Adrenal gland (tissue), 19 donors: ENCODE results near the gene ARSJ. TPM values are rescaled to one million over a fixed set of nuclear protein-coding genes. Genes with fewer than 3 reads are reported as not detected.

Source experiments
- DNase-seq, 7 donors: peaks; one replicate each; pipeline ENCODE4 v3.0.0-alpha.2; 2019 to 2020
- H3K27ac ChIP-seq, 5 donors: fragments of 200-600 bp; sonication (generic) in 4 of 5; 1 replicate in 3 of 5; 2 replicates in 2 of 5; pipeline versions ENCODE4 v1.5.1 to v1.8.0; 2016 to 2020; ENCODE audit warnings: mild to moderate bottlenecking in 1 of 5
- H3K27me3 ChIP-seq: fragments of 200-600 bp; 2 replicates; pipeline ENCODE4 v1.8.0; 2021
- H3K36me3 ChIP-seq, 2 donors: fragments of 200-600 bp; replicated peaks in 1 of 2; 1 replicate in 1 of 2; 2 replicates in 1 of 2; pipeline versions ENCODE4 v1.5.1 to v1.8.0; 2018 to 2022
- H3K4me1 ChIP-seq, 2 donors: fragments of 200-600 bp; replicated peaks in 1 of 2; 1 replicate in 1 of 2; 2 replicates in 1 of 2; pipeline versions ENCODE4 v1.5.1 to v1.8.0; 2018 to 2021
- H3K4me3 ChIP-seq, 4 donors: fragments of 200-600 bp; sonication (generic) in 3 of 4; one replicate each; pipeline ENCODE4 v1.5.1; 2016 to 2018
- H3K9me3 ChIP-seq, 3 donors: fragments of 200-600 bp; sonication (generic) in 1 of 3; replicated peaks in 1 of 3; 1 replicate in 2 of 3; 2 replicates in 1 of 3; pipeline versions ENCODE4 v1.5.1 to v1.8.0; 2016 to 2021
- POLR2A ChIP-seq, 2 donors: fragments of 450-650 bp; IDR thresholded peaks; one replicate each; pipeline ENCODE4 v1.6.1; 2017; ENCODE audit warnings: antibody characterized with exemption in 2 of 2, mild to moderate bottlenecking in 2 of 2, moderate library complexity in 1 of 2
- WGBS, 4 donors: extraction: QIAGEN DNeasy Blood & Tissue Kit in 2 of 4; methylation state at CpG; one replicate each; pipeline versions ENCODE4 v1.1.5 to v1.1.7; 2013 to 2017; 5-methylcytosine and 5-hydroxymethylcytosine counted together
- intact Hi-C, 2 donors: fragments of 100-400 bp; cut with DNase I; formaldehyde crosslinking; loops; one replicate each; pipeline versions ENCODE4 v1.14.1 to v1.15.0; 2022 to 2023
- long read RNA-seq, 10 donors: library from polyadenylated mRNA in 3 of 10; unstranded in 2 of 10; stranded (forward) in 1 of 10; transcript quantifications; one replicate each; pipeline ENCODE4 v2.0.0 and lab custom pipeline, GENCODE V29; 2021 to 2026
- polyA plus RNA-seq, 3 donors: library from polyadenylated mRNA; stranded (reverse); fragments of 200-250 nt in 2 of 3; fragments of 350-450 nt in 1 of 3; fragmentation: Illumina TruSeq in 1 of 3; extraction: RNeasy Lipid Tissue Mini Kit (QIAGEN cat#74804) in 1 of 3; gene quantifications; one replicate each; pipeline ENCODE4 v1.2.3, GENCODE V29; 2013 to 2014
- total RNA-seq, 9 donors: library from RNA; depleted of rRNA in 4 of 9; stranded (reverse); fragments of >200 nt in 4 of 9; fragments of 120-200 nt in 1 of 9; fragmentation: NEBNext Ultra II Directional in 1 of 9; extraction: Animal tissue kit (Norgen Biotek cat#: 25700) in 1 of 9; gene quantifications; one replicate each; pipeline versions ENCODE4 v1.1.0 to v1.2.4, GENCODE V29; 2013 to 2023
- TF ChIP-seq, protein P1 (sequence below), 6 experiments: fragments of 450-650 bp in 4 of 6; fragments of 200-600 bp in 2 of 6; sonication (generic) in 1 of 6; IDR thresholded peaks; 1 replicate in 5 of 6; 2 replicates in 1 of 6; pipeline versions ENCODE4 v1.5.1 to v1.8.0; 2016 to 2021; ENCODE audit warnings: antibody characterized with exemption in 6 of 6, mild to moderate bottlenecking in 2 of 6, moderate library complexity in 1 of 6
- donor health status: healthy with polysubstance abuse.
- donor health status: Bipolar disorder and iron deficiency.
- donor health status: DM: yes; HTN: yes; CAD: no.
- donor health status: DM: no; HTN: no; CAD: no.
- donor health status: DM: no; HTN: no; CAD: no.
- donor health status: DM: yes; HTN: yes; CAD: no.

The ARSJ gene
- total RNA-seq (1 to 10 TPM in 7 of 9 donors, under 1 TPM in 2; 0.60 to 6.1 (median 3.7) TPM), polyA plus RNA-seq (1 to 10 TPM in 1 of 3 donors, under 1 TPM in 2; 0.48 to 2.5 (median 0.81) TPM)
- long read RNA-seq, donor 1: 0 reads
- long read RNA-seq, donor 2: 0 reads
- long read RNA-seq, donor 3: 0 reads
- long read RNA-seq, donor 4, partial matches to known transcripts: 0 of 2 reads
- long read RNA-seq, donor 4, other reads (novel, unspliced or antisense): 2 of 2 reads
- long read RNA-seq, donor 5, full-length matches to known transcripts: 1 of 3 reads
- long read RNA-seq, donor 5, partial matches to known transcripts: 0 of 3 reads
- long read RNA-seq, donor 5, other reads (novel, unspliced or antisense): 2 of 3 reads
- long read RNA-seq, donor 6, full-length matches to known transcripts: 1 of 1 reads
- long read RNA-seq, donor 6, partial matches to known transcripts: 0 of 1 reads
- long read RNA-seq, donor 6, other reads (novel, unspliced or antisense): 0 of 1 reads
- long read RNA-seq, donor 7, full-length matches to known transcripts: 1 of 1 reads
- long read RNA-seq, donor 7, partial matches to known transcripts: 0 of 1 reads
- long read RNA-seq, donor 7, other reads (novel, unspliced or antisense): 0 of 1 reads
- long read RNA-seq, donor 8: 0 reads
- long read RNA-seq, donor 9: 0 reads
- long read RNA-seq, donor 10: 0 reads

- DNase-seq: peak; percentile 44 to 62 (median 56)
These were observed at the start of gene ARSJ for GRCh38 chr4:113979148-113979904. Gene ARSJ (minus strand): TSS chr4:113979647. CDS start chr4:113978834, 813 bp downstream.

GRCh38 chr4:114028071-114028470 is 48.6 kb upstream of the ARSJ start:
- no peaks in the 10 kb centered on the region for H3K9me3 ChIP-seq
- DNase-seq: no peak
- TF ChIP-seq, protein P1, sequence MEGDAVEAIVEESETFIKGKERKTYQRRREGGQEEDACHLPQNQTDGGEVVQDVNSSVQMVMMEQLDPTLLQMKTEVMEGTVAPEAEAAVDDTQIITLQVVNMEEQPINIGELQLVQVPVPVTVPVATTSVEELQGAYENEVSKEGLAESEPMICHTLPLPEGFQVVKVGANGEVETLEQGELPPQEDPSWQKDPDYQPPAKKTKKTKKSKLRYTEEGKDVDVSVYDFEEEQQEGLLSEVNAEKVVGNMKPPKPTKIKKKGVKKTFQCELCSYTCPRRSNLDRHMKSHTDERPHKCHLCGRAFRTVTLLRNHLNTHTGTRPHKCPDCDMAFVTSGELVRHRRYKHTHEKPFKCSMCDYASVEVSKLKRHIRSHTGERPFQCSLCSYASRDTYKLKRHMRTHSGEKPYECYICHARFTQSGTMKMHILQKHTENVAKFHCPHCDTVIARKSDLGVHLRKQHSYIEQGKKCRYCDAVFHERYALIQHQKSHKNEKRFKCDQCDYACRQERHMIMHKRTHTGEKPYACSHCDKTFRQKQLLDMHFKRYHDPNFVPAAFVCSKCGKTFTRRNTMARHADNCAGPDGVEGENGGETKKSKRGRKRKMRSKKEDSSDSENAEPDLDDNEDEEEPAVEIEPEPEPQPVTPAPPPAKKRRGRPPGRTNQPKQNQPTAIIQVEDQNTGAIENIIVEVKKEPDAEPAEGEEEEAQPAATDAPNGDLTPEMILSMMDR (IDR thresholded peaks at IDR 0.05): no peak
- TF ChIP-seq POLR2A (IDR thresholded peaks at IDR 0.05): no peak
- H3K27ac ChIP-seq: no peak overlapping the region
- H3K27me3 ChIP-seq: no peaks in the 10 kb centered on the region
- intact Hi-C loops: no loop called here
- no peak overlapping the region for H3K4me3 ChIP-seq
- H3K4me1 ChIP-seq: no peaks in the 10 kb centered on the region
- no peaks in the 10 kb centered on the region for H3K36me3 ChIP-seq

More at GRCh38 chr4:113979148-113979904, at the start of gene ARSJ:
- H3K4me3 ChIP-seq: peak within 1 kb of the TSS; percentile 2 to 58 (median 47)
- H3K36me3 ChIP-seq: no peaks in the 10 kb centered on the region
- H3K27ac ChIP-seq: peak within 1 kb of the TSS in 4 of 5 donors; percentile 15 to 77 (median 38)
- H3K4me1 ChIP-seq: peaks cover 11 to 16% of the 10 kb centered on the region in 2 donors
- peak; percentile 16 to 53 for TF ChIP-seq POLR2A (IDR thresholded peaks at IDR 0.05)
- TF ChIP-seq, protein P1 (IDR thresholded peaks at IDR 0.05): no peak
- 1 to 2% (median 1%) methylated on average over 49 to 50 of the region's 50 CpGs for WGBS, 4 donors
- H3K9me3 ChIP-seq: no peaks in the 10 kb centered on the region
- intact Hi-C loops: no loop called here
- no peaks in the 10 kb centered on the region for H3K27me3 ChIP-seq

- no peaks in the 10 kb centered on the region for H3K9me3 ChIP-seq
- H3K4me1 ChIP-seq: no peaks in the 10 kb centered on the region
- DNase-seq: no peak
- TF ChIP-seq, protein P1 (IDR thresholded peaks at IDR 0.05): no peak
- no peak for TF ChIP-seq POLR2A (IDR thresholded peaks at IDR 0.05)
- intact Hi-C loops: no loop called here
- no peak overlapping the region for H3K4me3 ChIP-seq
- no peaks in the 10 kb centered on the region for H3K36me3 ChIP-seq
- H3K27ac ChIP-seq: no peak overlapping the region
- no peaks in the 10 kb centered on the region for H3K27me3 ChIP-seq
These were observed 48.1 kb upstream of the ARSJ start for GRCh38 chr4:114027596-114027995.

DNA sequence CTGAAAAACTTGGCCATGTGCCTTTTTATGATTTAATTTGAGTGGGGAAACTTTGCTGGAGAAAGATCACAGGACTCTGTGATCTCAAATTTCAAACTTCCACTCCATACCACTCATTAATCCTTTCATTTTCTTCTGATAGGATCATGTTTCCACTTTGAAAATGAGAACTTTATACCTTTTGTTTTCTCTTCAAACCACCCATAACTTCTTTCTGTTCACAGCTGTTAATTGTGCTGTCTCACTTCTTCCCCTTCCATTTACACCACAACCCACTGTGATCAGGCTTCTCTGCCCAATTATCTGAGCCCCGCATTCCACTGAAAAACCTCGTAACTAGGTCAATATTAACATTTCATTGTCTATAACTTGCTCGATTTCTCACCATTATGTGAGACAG is 47.0 kb upstream of the ARSJ start:
- intact Hi-C loops: no loop called here

More for the DNA sequence above, 47.0 kb upstream of the ARSJ start:
- TF ChIP-seq, protein P1 (IDR thresholded peaks at IDR 0.05): no peak
- DNase-seq: no peak
- Histone ChIP-seq H3K4me1 (no peaks in the 10 kb centered on the region), H3K4me3 (no peak overlapping the region), H3K27me3 (no peaks in the 10 kb centered on the region), H3K36me3 (no peaks in the 10 kb centered on the region), H3K9me3 (no peaks in the 10 kb centered on the region), H3K27ac (no peak overlapping the region)
- WGBS, 4 donors: 79 to 87% (median 81%) methylated on average over 3 of the region's 3 CpGs
